Right lobe of liver (tissue), 4 donors: ENCODE data around the gene PFDN5.

Experiments
- POLR2A ChIP-seq: fragments of 450-650 bp; IDR thresholded peaks from one replicate; pipeline ENCODE4 v1.6.1; 2017; ENCODE audit warnings: antibody characterized with exemption, mild to moderate bottlenecking
- TF ChIP-seq, protein P1 (sequence below), 4 donors: fragments of 200-600 bp in 3 of 4; fragments of 450-650 bp in 1 of 4; IDR thresholded peaks; one replicate each; pipeline versions ENCODE4 v1.5.1 to v1.8.0; 2016 to 2022; ENCODE audit warnings: antibody characterized with exemption in 4 of 4, mild to moderate bottlenecking in 2 of 4
- donor health status: DM: no; HTN: no; CAD: no.
- donor health status: DM: no; HTN: no; CAD: no.
- donor health status: DM: no; HTN: yes; CAD: no.

DNA sequence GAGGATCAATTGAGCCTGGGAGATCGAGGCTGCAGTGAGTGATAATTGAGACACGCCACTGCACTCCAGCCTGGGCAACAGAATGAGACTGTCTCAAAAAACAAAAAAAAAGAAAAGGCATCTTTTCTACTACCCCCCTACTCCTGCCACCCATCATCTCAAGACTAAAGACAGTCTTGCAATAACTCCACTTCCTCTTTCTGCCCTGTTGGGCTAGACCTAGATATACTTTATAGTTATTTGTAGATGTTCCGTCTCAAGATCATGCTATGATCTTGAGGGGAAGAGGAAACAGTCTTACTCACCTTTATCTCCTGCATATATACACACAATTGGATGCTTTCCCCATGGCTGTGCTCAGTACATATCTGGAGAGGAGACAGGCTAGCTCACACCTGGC lies 39.3 kb upstream of the PFDN5 start:
- TF ChIP-seq, protein P1, sequence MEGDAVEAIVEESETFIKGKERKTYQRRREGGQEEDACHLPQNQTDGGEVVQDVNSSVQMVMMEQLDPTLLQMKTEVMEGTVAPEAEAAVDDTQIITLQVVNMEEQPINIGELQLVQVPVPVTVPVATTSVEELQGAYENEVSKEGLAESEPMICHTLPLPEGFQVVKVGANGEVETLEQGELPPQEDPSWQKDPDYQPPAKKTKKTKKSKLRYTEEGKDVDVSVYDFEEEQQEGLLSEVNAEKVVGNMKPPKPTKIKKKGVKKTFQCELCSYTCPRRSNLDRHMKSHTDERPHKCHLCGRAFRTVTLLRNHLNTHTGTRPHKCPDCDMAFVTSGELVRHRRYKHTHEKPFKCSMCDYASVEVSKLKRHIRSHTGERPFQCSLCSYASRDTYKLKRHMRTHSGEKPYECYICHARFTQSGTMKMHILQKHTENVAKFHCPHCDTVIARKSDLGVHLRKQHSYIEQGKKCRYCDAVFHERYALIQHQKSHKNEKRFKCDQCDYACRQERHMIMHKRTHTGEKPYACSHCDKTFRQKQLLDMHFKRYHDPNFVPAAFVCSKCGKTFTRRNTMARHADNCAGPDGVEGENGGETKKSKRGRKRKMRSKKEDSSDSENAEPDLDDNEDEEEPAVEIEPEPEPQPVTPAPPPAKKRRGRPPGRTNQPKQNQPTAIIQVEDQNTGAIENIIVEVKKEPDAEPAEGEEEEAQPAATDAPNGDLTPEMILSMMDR (IDR thresholded peaks at IDR 0.05), result no peak
- no peak for TF ChIP-seq POLR2A
